GM12878 (cell line): Measurements from ENCODE around the gene NDNF. TPM values are rescaled to one million over a fixed set of nuclear protein-coding genes. Genes with fewer than 3 reads are reported as not detected.

ENCODE experiments used
- ATAC-seq: fragments of 200-7000 bp; cut with Tn5 transposase; 3 replicates; pipeline ENCODE4 v1.9.1; 2020; ENCODE audit warnings: mild to moderate bottlenecking, moderate library complexity
- BruUV-seq: library from RNA; stranded (reverse); fragments of 400-500 nt; replicated peaks from 2 replicates; lab custom pipeline; 2021; lab: Mats Ljungman, UMichigan
- CTCF ChIA-PET: fragments of 300-600 bp; sonication (Branson Sonifier 250); formaldehyde crosslinking; extraction: SDS; loops from one replicate; lab custom pipeline; 2021; ENCODE audit warnings: inconsistent platforms; lab: Yijun Ruan, JAX
- POLR2A ChIA-PET: fragments of 350-600 bp; formaldehyde crosslinking; extraction: SDS; loops from one replicate; lab custom pipeline; 2021; ENCODE audit warnings: inconsistent platforms; lab: Charles Lee
- RAD21 ChIA-PET: fragments of 300-600 bp; sonication (Branson Sonifier 250); formaldehyde crosslinking; loops from one replicate; lab custom pipeline; 2023; ENCODE audit warnings: antibody characterized with exemption; ENCODE audit not compliant: unreplicated experiment; lab: Charles Lee
- SMC1A ChIA-PET: fragments of 300-600 bp; sonication (Branson Sonifier 250); formaldehyde crosslinking; loops from one replicate; lab custom pipeline; 2023; ENCODE audit not compliant: unreplicated experiment, uncharacterized antibody; lab: Charles Lee
- DNase-seq: peaks from one replicate; pipeline ENCODE4 v3.0.0-alpha.2; 2011; ENCODE audit warnings: low read depth, low spot score
- FAIRE-seq: peaks from 3 replicates; lab custom pipeline; 2011; peaks lifted over from hg19 to GRCh38; lab: Jason Lieb, UNC
- H2AFZ ChIP-seq: 2 replicates; pipeline ENCODE4 v1.6.0; 2011; ENCODE audit warnings: low read depth, low read length, control low read depth; ENCODE audit not compliant: control insufficient read depth
- H3K27ac ChIP-seq: 2 replicates; pipeline ENCODE4 v1.5.1; 2011; ENCODE audit warnings: control low read depth; ENCODE audit not compliant: control insufficient read depth, insufficient read depth
- H3K27me3 ChIP-seq, 2 experiments: replicated peaks in 1 of 2; 2 replicates each; pipeline versions ENCODE4 v1.6.0 to v1.6.1; 2011; ENCODE audit warnings: low read length in 1 of 2; ENCODE audit not compliant: control insufficient read depth in 2 of 2, insufficient read depth in 2 of 2
- H3K36me3 ChIP-seq, 2 experiments: 2 replicates each; pipeline ENCODE4 v1.5.1; 2011; ENCODE audit warnings: low read length in 1 of 2; ENCODE audit not compliant: control insufficient read depth in 2 of 2, insufficient read depth in 2 of 2
- H3K4me1 ChIP-seq: 2 replicates; pipeline ENCODE4 v1.6.1; 2011; ENCODE audit warnings: mild to moderate bottlenecking, low read length, moderate library complexity, mixed read lengths; ENCODE audit not compliant: control insufficient read depth, insufficient read depth
- H3K4me2 ChIP-seq: 2 replicates; pipeline ENCODE4 v1.6.0; 2011; ENCODE audit warnings: control low read depth; ENCODE audit not compliant: control insufficient read depth, insufficient read depth
- H3K4me3 ChIP-seq: fragments of 200-600 bp; sonication (generic); 2 replicates; pipeline ENCODE4 v1.5.1; 2016
- H3K79me2 ChIP-seq: 2 replicates; pipeline ENCODE4 v1.6.0; 2011; ENCODE audit warnings: low read length; ENCODE audit not compliant: control insufficient read depth, insufficient read depth
- H3K9ac ChIP-seq: 2 replicates; pipeline ENCODE4 v1.8.0; 2011; ENCODE audit warnings: low read length, control low read depth, mixed read lengths; ENCODE audit not compliant: control insufficient read depth, insufficient read depth
- H3K9me3 ChIP-seq: replicated peaks from 3 replicates; pipeline ENCODE4 v1.5.1; 2011; ENCODE audit warnings: mild to moderate bottlenecking, low read length; ENCODE audit not compliant: control insufficient read depth, insufficient read depth
- H4K20me1 ChIP-seq: 2 replicates; pipeline ENCODE4 v1.6.0; 2011; ENCODE audit not compliant: control insufficient read depth, insufficient read depth
- BHLHE40 ChIP-seq, 2 experiments: fragments of 450-650 bp in 1 of 2; IDR thresholded peaks; 2 replicates each; pipeline ENCODE4 v1.6.1; 2011 to 2017; ENCODE audit warnings: low read depth in 2 of 2, borderline replicate concordance in 1 of 2, improper control_type of control experiment in 1 of 2, low read length in 1 of 2, mild to moderate bottlenecking in 1 of 2
- BMI1 ChIP-seq: fragments of 450-650 bp; IDR thresholded peaks from 2 replicates; pipeline ENCODE4 v1.6.1; 2016; ENCODE audit warnings: mild to moderate bottlenecking, moderate library complexity, borderline replicate concordance
- E4F1 ChIP-seq: fragments of 450-650 bp; IDR thresholded peaks from 2 replicates; pipeline ENCODE4 v1.6.1; 2018; ENCODE audit warnings: borderline replicate concordance, mild to moderate bottlenecking; ENCODE audit not compliant: partially characterized antibody
- EED ChIP-seq: sonication (generic); IDR thresholded peaks from 2 replicates; pipeline ENCODE4 v1.6.1; 2016; ENCODE audit warnings: antibody characterized with exemption, low read depth
- ESRRA ChIP-seq: IDR thresholded peaks from 2 replicates; pipeline ENCODE4 v1.6.1; 2012; ENCODE audit warnings: mild to moderate bottlenecking, low read length, improper control_type of control experiment
- FOS ChIP-seq: IDR thresholded peaks from 3 replicates; pipeline ENCODE4 v1.6.1; 2011; ENCODE audit warnings: borderline replicate concordance; ENCODE audit not compliant: insufficient read length; ENCODE audit errors: extremely low read depth
- HDAC6 ChIP-seq: fragments of 200-600 bp; sonication (generic); IDR thresholded peaks from one replicate; pipeline ENCODE4 v1.8.0; 2017; ENCODE audit warnings: antibody characterized with exemption; ENCODE audit not compliant: unreplicated experiment
- KDM1A ChIP-seq: fragments of 200-600 bp; sonication (generic); IDR thresholded peaks from 2 replicates; pipeline ENCODE4 v1.6.1; 2016; ENCODE audit warnings: borderline replicate concordance
- MTA3 ChIP-seq: IDR thresholded peaks from 2 replicates; pipeline ENCODE4 v1.6.1; 2012; ENCODE audit warnings: low read length, inconsistent platforms, borderline replicate concordance
- PKNOX1 ChIP-seq: fragments of 450-650 bp; IDR thresholded peaks from 2 replicates; pipeline ENCODE4 v1.6.1; 2016; ENCODE audit warnings: mild to moderate bottlenecking
- REST ChIP-seq: IDR thresholded peaks from 2 replicates; pipeline ENCODE4 v1.6.1; 2012; ENCODE audit warnings: mild to moderate bottlenecking, low read depth, low read length
- SRF ChIP-seq, 2 experiments: IDR thresholded peaks; 2 replicates each; pipeline ENCODE4 v1.6.1; 2011; ENCODE audit warnings: low read depth in 2 of 2, low read length in 2 of 2, mild to moderate bottlenecking in 1 of 2, moderate library complexity in 1 of 2
- ZBTB11 ChIP-seq: fragments of 450-650 bp; formaldehyde crosslinking; IDR thresholded peaks from 2 replicates; pipeline ENCODE4 v1.5.0; 2022; ENCODE audit warnings: mild to moderate bottlenecking, missing genetic modification characterization
- ZZZ3 ChIP-seq: IDR thresholded peaks from 2 replicates; pipeline ENCODE4 v1.6.1; 2011; ENCODE audit warnings: low read depth; ENCODE audit not compliant: control insufficient read depth, insufficient read length
- WGBS: methylation state at CpG from one replicate; pipeline ENCODE4 v1.1.6; 2016; ENCODE audit warnings: low lambda C conversion rate; ENCODE audit not compliant: insufficient replicate concordance, insufficient coverage; ENCODE audit errors: missing lambda C conversion rate; 5-methylcytosine and 5-hydroxymethylcytosine counted together
- in situ Hi-C: fragments of 300-500 bp; cut with MboI; formaldehyde crosslinking; loops from 9 replicates; pipeline ENCODE4 v1.14.3; 2018; ENCODE audit warnings: mixed read lengths
- intact Hi-C: fragments of 100-400 bp; cut with micrococcal nuclease; formaldehyde crosslinking; loops from one replicate; pipeline ENCODE4 v1.14.2; 2022; ENCODE audit not compliant: unreplicated experiment
- polyA plus RNA-seq, 11 experiments: library from polyadenylated mRNA; depleted of rRNA in 4 of 11; unstranded in 6 of 11; stranded (reverse) in 5 of 11; fragments of >200 nt; fragmentation: Nextera tagmentation in 4 of 11; fragmentation: Illumina TruSeq in 1 of 11; extraction: Ambion mirVana in 4 of 11; extraction: Trizol in 1 of 11; gene quantifications; 1 replicate in 1 of 11; 2 replicates in 10 of 11; pipeline versions ENCODE4 v1.2.1 to v1.2.3, GENCODE V29; 2011 to 2016; ENCODE audit warnings: inconsistent platforms in 2 of 11, missing spikeins in 2 of 11, low read depth in 1 of 11
- total RNA-seq, 4 experiments: library from RNA; depleted of rRNA in 3 of 4; stranded (reverse); fragments of >200 nt in 3 of 4; fragmentation: Illumina TruSeq in 1 of 4; extraction: Trizol in 1 of 4; gene quantifications; 2 replicates each; pipeline versions ENCODE4 v1.2.1 to v1.2.3, GENCODE V29; 2013 to 2021

The NDNF gene
- total and polyA plus RNA-seq, 10 of the 15 experiments (the other 5 are each of a cell fraction or from before 2014, with no cell fraction given), result 0.26 TPM; not detected in 9

GRCh38 chr4:121026034-121026433, 46.3 kb downstream of the NDNF start:
- in situ Hi-C loops, result no loop called here
- no peaks in the 10 kb centered on the region for H3K36me3 ChIP-seq
- RAD21 ChIA-PET, result no interaction called here
- H3K4me2 ChIP-seq, result no peak overlapping the region
- 0 out of 4 replicates have a peak, but pooled peaks cover 0 to 2% of the 10 kb centered on the region in 2 experiments for H3K27me3 ChIP-seq
- no peak overlapping the region for H3K27ac ChIP-seq
- no peaks in the 10 kb centered on the region for H4K20me1 ChIP-seq
- H3K9ac ChIP-seq, result no peak overlapping the region
- no TSS peak for BruUV-seq
- SMC1A ChIA-PET, result no interaction called here
- no peak overlapping the region for H2AFZ ChIP-seq
- no peaks in the 10 kb centered on the region for H3K9me3 ChIP-seq
- FAIRE-seq, result no peak
- WGBS, result 0% methylated on average over 2 of the region's 2 CpGs
- intact Hi-C loops, result no loop called here
- no peak for ATAC-seq
- DNase-seq, result no peak
- H3K4me3 ChIP-seq, result no peak overlapping the region
- POLR2A ChIA-PET, result no interaction called here
- CTCF ChIA-PET, result no interaction called here
- H3K4me1 ChIP-seq, result no peaks in the 10 kb centered on the region
- no peaks in the 10 kb centered on the region for H3K79me2 ChIP-seq
- TF ChIP-seq FOS (no peak), ESRRA (no peak), MTA3 (no peak), E4F1 (no peak), KDM1A (no peak), EED (no peak), BMI1 (no peak), BHLHE40 (IDR thresholded peaks at IDR 0.05; ENCODE audit: borderline replicate concordance in 1 of 2, low read depth in 2 of 2, low read length in 1 of 2) (no peak), PKNOX1 (no peak), HDAC6 (no peak), REST (no peak), ZZZ3 (no peak), SRF (IDR thresholded peaks at IDR 0.05; ENCODE audit: low read depth in 2 of 2, low read length in 2 of 2) (no peak), ZBTB11 (no peak)
